Ramos (cell line): ENCODE data around the gene CDRT15.
"Not testable (repeated sequence)": the region's sequence is repeated elsewhere in the genome, so short reads cannot be mapped to it uniquely, and the experiment has no call there.

Experiments used
- in situ Hi-C: fragments of 300-500 bp; cut with MboI; formaldehyde crosslinking; loops from one replicate; pipeline ENCODE4 v1.14.3; 2022; ENCODE audit warnings: low sequenced_read_pairs; ENCODE audit not compliant: unreplicated experiment

CDRT15 gene

GRCh38 chr17:14209215-14209614 lies 27.4 kb downstream of the CDRT15 start:
- in situ Hi-C loops: no loop called here

- in situ Hi-C loops: no loop called here
These were observed 28.9 kb downstream of the CDRT15 start for GRCh38 chr17:14207791-14208190.

GRCh38 chr17:14206891-14207290 lies 29.8 kb downstream of the CDRT15 start:
- in situ Hi-C loops: no loop called here

DNA sequence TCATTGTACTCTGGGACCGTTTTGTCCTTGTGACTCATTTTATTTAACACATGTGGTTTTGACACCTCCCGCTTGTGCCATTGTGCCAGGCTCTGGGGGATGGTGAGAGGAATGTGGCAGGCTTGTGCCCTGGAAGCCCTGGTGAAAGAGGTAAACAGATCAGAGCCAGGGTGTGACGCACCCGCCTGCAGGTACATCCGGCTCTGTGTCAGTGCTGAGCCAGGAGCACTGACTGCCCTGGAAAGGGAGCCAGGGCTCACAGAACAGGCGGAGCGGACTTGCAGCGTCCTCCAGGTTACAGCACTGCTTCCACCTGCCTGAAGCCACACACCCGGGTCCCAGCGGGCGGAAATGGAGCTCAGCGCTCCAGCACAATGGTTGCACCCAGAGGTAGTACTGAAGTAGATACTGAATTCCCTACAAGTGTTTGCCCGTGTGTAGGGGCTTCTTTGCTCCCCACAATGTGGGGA lies 30.6 kb downstream of the CDRT15 start:
- in situ Hi-C loops: no loop called here

GRCh38 chr17:14205380-14205779 lies 31.3 kb downstream of the CDRT15 start:
- in situ Hi-C loops: no loop called here

GRCh38 chr17:14204546-14204945 lies 32.1 kb downstream of the CDRT15 start:
- in situ Hi-C loops: no loop called here

GRCh38 chr17:14204084-14204483 lies 32.6 kb downstream of the CDRT15 start:
- in situ Hi-C loops: no loop called here

DNA sequence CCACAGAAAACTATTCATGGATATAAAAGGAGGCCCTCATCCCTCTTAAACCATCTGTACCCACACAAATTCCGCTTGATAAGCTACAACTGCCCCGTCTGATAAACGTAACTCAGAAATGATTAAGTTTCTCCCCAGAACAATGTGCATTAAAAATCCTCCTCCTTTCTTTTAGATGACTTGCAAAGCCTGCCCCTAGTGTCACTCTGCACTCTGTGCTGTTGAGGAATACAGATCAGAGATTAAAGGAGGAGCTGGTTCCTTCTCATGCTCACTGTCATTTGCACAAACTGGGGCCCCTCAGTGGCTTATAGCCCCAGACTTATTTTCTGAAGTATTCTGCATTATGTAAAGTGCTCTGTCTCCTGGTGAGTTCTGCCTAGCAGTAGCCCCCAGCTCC lies 33.3 kb downstream of the CDRT15 start:
- in situ Hi-C loops: no loop called here

DNA sequence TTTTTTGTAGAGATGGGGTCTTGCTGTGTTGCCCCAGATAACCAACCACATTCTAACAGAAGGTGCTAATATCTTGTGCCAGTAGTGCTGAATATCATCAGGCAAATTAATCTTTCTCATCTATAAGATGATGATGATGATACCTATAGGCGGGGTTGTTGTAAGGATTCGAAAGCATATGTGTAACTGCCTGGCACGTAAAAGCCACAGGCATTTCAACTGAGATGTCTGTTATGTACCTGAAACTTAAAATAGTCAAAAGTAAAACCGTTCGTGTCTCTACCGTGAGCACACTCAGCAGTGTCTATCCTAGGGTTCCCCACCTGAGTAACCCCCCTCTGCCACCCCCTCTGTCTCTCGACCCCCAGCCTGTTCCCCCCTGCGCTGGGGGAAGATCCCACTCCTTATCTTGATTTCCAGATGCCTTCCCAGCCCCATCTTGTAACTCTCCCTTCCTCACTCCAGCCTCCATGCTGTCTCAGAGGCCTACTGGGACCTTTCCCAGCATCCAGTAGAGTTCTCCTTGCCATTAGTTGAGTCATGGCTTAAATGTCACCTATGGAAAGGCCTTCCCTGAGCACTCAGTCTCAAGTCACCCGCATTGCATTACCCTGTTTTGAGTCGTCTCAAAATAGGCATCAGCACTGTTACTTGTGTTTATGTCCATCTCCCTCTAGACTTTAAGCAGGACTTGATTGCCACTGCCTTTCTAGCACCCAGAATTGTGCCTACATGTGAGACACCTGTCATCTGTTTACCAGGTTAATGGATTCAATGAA lies 34.1 kb downstream of the CDRT15 start:
- in situ Hi-C loops: no loop called here

- in situ Hi-C loops: no loop called here
These were observed 34.7 kb downstream of the CDRT15 start for GRCh38 chr17:14201988-14202380.

DNA sequence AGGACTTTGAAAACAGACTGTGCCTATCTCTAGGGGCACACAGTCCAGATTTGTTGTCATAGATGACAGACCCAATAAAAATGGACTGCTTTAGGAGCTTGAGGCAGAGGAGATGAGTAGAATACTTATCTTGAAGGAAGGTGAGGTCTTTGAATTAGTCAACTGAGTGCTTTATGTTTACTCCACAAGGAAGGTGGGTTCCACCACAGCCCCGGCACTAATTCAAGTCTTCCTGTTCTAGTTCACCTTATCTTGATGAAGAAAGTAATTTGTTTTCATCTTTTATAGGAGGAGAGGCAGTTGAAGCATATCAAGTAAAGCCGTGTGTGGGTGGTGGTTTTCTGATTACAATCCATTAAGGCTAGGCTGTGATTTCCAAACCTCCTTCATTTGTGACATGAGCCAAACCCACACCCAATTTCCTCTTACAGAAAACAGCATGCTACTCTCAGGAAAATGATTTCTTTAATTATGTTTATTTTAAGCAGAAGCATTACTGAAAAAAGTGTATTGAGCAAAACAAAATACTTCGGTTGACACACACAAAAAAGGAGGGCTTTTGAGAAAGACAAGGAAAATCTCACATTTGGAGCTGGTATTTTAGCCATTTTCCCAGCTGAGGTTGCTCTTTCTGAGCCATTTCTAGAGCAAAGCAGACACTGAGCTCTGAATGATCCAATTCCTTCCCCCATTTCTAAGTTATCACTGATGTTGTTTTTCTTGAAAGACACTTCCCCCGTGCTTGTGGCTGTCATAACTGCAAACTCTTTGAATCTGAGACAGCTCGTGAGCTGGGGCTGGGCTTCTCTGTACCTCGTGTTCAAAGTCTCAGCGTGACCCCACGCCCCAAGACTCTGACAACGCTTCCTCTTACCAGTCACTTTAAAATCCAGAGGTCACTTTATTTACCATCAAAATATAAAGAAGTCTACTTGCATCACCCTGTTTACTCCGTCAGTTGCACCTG lies 35.4 kb downstream of the CDRT15 start:
- in situ Hi-C loops: no loop called here

GRCh38 chr17:14200354-14200753 lies 36.3 kb downstream of the CDRT15 start:
- in situ Hi-C loops: no loop called here

DNA sequence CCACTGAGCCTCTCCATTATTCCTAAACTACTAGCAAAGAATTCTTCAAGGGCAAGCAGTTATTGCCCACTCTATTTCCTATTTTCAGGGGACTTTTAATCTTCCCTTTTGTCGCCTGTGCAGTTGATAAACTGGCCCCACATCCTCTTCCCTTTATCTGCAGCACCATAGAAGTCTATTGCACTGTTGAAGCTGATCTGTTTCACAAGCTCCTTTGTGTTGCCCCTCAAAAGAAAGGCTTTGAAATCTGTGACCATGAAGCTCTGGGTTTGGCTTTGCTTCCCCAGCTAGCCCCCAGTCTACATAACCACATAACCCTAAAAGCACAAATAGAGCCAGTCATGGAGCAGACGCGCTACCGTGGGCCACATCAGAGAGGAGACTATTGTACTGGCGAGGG lies 37.1 kb downstream of the CDRT15 start:
- in situ Hi-C loops: no loop called here

- in situ Hi-C loops: no loop called here
These were observed 38.1 kb downstream of the CDRT15 start for GRCh38 chr17:14198575-14198974.

DNA sequence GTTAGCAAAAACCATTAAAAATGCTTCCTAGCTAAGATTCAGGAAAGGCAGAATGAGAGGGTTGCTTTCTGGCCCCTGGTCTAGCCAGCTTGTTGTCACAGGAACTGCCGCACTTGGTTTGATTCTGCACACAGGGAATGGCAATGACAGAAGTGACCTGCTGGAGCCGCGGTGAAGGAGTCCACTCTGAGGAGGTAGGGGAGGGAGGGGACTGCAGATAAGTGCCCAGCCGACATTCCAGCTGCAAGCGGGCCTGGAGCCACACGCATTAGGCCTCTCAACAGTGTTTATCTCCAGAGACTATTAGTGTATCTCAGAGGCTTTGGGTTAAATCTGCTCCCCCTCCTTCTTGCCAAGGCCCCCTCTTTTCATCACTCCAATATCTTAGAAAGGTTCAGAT lies 38.6 kb downstream of the CDRT15 start:
- in situ Hi-C loops: no loop called here

DNA sequence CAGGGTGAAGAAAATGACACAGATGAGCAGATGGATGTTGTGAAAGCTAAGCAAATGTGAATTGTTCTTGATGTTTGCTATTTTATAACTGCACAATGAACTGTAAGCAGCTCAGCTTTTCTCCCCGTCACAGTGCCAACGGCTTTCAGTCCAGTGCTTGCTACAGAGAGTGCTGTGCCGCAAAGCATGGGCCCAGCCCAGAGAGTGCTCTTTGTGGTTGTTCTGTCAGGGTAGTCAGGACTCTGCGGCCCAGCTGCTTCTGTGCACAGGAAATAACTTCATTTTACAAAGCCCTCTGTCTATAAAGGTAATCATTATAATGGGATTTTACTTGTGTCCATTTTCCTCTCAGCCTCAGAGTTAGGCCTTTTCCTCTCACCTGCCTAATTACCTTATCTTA lies 39.1 kb downstream of the CDRT15 start:
- in situ Hi-C loops: no loop called here

DNA sequence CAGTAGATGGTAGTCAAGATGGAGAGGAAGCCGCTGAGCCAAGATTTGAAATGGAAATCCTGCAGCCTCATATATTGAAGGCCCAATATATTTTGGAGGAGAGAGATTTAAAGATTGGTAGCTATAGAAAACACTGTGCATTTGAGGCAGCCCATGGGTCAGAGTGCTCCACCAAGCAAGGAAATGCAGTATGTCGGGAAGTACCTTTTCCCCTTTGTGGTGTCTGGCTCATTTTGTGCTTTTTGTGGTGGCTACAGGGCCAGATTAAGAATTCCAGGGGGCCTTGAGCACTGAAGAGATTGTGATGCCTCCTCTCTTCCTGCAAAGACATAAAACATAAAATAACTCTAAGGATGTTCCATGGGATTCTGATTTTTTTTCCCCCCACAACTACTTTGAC lies 39.6 kb downstream of the CDRT15 start:
- in situ Hi-C loops: no loop called here

- in situ Hi-C loops: no loop called here
These were observed 40.2 kb downstream of the CDRT15 start for GRCh38 chr17:14196377-14196997.

DNA sequence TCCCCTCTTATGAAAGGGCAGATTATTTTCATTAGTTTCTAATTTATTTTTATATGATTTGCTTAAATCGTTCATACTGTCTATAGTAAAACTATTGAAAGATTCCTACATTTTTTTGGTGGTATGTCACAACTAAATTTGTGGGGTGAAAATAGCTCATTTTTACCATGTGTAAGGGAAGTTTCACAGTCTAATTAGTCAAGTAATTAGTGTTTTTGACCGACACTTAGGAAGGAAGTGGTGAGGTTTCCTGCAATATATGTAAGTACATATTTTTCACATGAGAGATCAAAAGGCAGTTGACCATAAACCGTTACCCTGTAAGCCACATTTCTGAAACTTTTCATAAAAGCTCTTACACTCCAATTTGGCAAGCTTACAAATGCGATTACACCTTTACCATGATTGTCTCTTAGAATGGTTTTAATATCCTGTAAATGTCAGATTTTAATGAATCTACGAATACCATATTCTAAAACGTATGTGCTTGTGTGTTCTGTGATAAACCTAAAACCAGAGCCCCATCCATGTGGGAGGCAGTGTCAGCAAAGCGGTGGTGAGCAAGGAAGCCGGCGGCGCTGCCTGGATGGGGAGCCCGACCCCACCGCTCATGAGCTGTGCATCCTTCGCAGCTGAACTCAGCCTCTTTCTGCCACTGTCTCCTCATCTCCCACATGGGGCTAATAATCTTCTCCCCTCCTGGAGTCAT lies 43.9 kb downstream of the CDRT15 start:
- in situ Hi-C loops: not testable (repeated sequence)

GRCh38 chr17:14192039-14192438 lies 44.6 kb downstream of the CDRT15 start:
- in situ Hi-C loops: not testable (repeated sequence)
